PFSK-1 (cell line): ENCODE measurements around the gene LCAT.

Source experiments
- POLR2AphosphoS5 ChIP-seq: IDR thresholded peaks from 2 replicates; pipeline ENCODE4 v1.6.1; 2012; ENCODE audit warnings: low read depth, mild to moderate bottlenecking, control low read depth, low read length, moderate library complexity
- REST ChIP-seq, 2 experiments: IDR thresholded peaks; 2 replicates each; pipeline versions ENCODE4 v1.6.1 to v1.8.0; 2011 to 2012; ENCODE audit warnings: low read depth in 2 of 2, low read length in 2 of 2, control low read depth in 1 of 2, inconsistent platforms in 1 of 2, mild to moderate bottlenecking in 1 of 2, moderate library complexity in 1 of 2; ENCODE audit not compliant: insufficient read depth in 1 of 2
- SIN3A ChIP-seq: IDR thresholded peaks from 2 replicates; pipeline ENCODE4 v1.6.1; 2012; ENCODE audit warnings: mild to moderate bottlenecking, low read length, moderate library complexity, borderline replicate concordance; ENCODE audit not compliant: insufficient read depth
- TAF1 ChIP-seq: IDR thresholded peaks from 2 replicates; pipeline ENCODE4 v1.6.1; 2012; ENCODE audit warnings: low read length, control low read depth, borderline replicate concordance; ENCODE audit not compliant: insufficient read depth

GRCh38 chr16:67935402-67936123 lies 8.4 kb downstream of the LCAT start:
- TF ChIP-seq REST (IDR thresholded peaks at IDR 0.05; ENCODE audit: insufficient read depth in 1 of 2, low read depth in 2 of 2, low read length in 2 of 2) (peak in 1 of 2 experiments; percentile 57; a peak in 1 of 4 replicates), TAF1 (peak; percentile 90), POLR2AphosphoS5 (peak; percentile 91), SIN3A (no peak)
